ENCODE data around the gene NRG3.

GRCh38 chr10:82645221-82645620, 770.2 kb downstream of the NRG3 start:
- TF ChIP-seq POLR2A (IDR thresholded peaks at IDR 0.05) = no peak
- TF ChIP-seq, protein P1, sequence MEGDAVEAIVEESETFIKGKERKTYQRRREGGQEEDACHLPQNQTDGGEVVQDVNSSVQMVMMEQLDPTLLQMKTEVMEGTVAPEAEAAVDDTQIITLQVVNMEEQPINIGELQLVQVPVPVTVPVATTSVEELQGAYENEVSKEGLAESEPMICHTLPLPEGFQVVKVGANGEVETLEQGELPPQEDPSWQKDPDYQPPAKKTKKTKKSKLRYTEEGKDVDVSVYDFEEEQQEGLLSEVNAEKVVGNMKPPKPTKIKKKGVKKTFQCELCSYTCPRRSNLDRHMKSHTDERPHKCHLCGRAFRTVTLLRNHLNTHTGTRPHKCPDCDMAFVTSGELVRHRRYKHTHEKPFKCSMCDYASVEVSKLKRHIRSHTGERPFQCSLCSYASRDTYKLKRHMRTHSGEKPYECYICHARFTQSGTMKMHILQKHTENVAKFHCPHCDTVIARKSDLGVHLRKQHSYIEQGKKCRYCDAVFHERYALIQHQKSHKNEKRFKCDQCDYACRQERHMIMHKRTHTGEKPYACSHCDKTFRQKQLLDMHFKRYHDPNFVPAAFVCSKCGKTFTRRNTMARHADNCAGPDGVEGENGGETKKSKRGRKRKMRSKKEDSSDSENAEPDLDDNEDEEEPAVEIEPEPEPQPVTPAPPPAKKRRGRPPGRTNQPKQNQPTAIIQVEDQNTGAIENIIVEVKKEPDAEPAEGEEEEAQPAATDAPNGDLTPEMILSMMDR (IDR thresholded peaks at IDR 0.05) = no peak

Data from testis (tissue), 2 donors.